GM12891 (cell line): ENCODE results near the gene GGTA1.

Source experiments
- PAX5 ChIP-seq: IDR thresholded peaks from 2 replicates; pipeline ENCODE4 v1.6.1; 2011; ENCODE audit warnings: low read length, moderate library complexity, mild to moderate bottlenecking; ENCODE audit not compliant: insufficient read depth, severe bottlenecking
- POLR2A ChIP-seq: IDR thresholded peaks from 2 replicates; pipeline ENCODE4 v1.6.1; 2011; ENCODE audit warnings: low read depth, low read length, control low read depth
- POLR2AphosphoS5 ChIP-seq: IDR thresholded peaks from 2 replicates; pipeline ENCODE4 v1.6.1; 2011; ENCODE audit warnings: low read depth, low read length, control low read depth
- POU2F2 ChIP-seq: IDR thresholded peaks from 2 replicates; pipeline ENCODE4 v1.6.1; 2011; ENCODE audit warnings: low read depth, mild to moderate bottlenecking, control low read depth, low read length, moderate library complexity
- SPI1 ChIP-seq: IDR thresholded peaks from 2 replicates; pipeline ENCODE4 v1.6.1; 2011; ENCODE audit warnings: low read depth, low read length, control low read depth
- TAF1 ChIP-seq: IDR thresholded peaks from 2 replicates; pipeline ENCODE4 v1.6.1; 2011; ENCODE audit warnings: low read depth, low read length, control low read depth

DNA sequence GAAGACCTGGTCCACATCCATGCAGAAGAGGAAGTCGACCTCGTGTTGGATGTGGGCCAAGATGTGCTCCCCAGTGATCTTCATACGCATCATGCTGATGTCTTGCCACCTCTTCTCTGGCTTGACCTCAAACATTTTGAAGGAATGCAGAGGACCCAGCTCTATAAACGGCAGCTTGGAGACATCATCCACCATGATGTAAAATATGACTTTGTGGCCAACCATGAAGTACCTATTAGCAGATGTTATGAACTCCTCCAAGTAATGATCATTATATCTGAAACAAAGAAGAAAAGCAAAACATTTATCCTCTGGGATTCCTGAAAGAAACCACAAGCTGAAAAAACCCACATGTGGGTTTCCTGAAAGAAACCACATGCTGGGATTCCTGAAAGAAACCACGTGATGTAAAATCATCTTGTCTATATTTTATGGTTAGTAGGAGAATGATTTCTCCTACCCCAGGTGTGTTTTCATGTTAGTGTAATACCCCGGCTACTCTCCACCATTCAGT lies 52.3 kb downstream of the GGTA1 start:
- TF ChIP-seq POLR2A (no peak), TAF1 (no peak), POLR2AphosphoS5 (no peak), PAX5 (no peak), SPI1 (no peak), POU2F2 (no peak)
